Measurements from ENCODE around the gene PYGB. TPM values are rescaled to one million over a fixed set of nuclear protein-coding genes. Genes with fewer than 3 reads are reported as not detected.

The PYGB gene
- total and polyA plus RNA-seq, 4 donors: 37.9 to 143 (median 94.0) TPM

GRCh38 chr20:25303292-25304024, 55.6 kb downstream of the PYGB start:
- intact Hi-C loops (cut with DNase I): no loop called here
- H3K27me3 ChIP-seq (ENCODE audit: control insufficient read depth in 1 of 2, insufficient read depth in 2 of 2, low read length in 1 of 2): no peaks in the 10 kb centered on the region
- DNase-seq (no peak), ATAC-seq (ENCODE audit: low FRiP score) (peak; percentile 8)
- 91% methylated on average over 12 of the region's 12 CpGs for WGBS, 2 donors
- H3K36me3 ChIP-seq (ENCODE audit: control insufficient read depth in 1 of 2, insufficient read depth in 2 of 2, low read length in 1 of 2): peaks cover 0 to 3% of the 10 kb centered on the region in 2 donors
- no peaks in the 10 kb centered on the region for H3K4me1 ChIP-seq (ENCODE audit: control insufficient read depth in 1 of 2, insufficient read depth in 2 of 2, low read length in 2 of 2)
- peak overlapping the region in 1 of 2 donors; percentile 18 for H3K27ac ChIP-seq (ENCODE audit: low read depth in 1 of 2, low read length in 2 of 2)
- H3K9me3 ChIP-seq (ENCODE audit: control insufficient read depth, low read length): no peaks in the 10 kb centered on the region
- no peak overlapping the region for H3K4me3 ChIP-seq (ENCODE audit: low read length in 2 of 2)

- intact Hi-C loops (cut with DNase I): no loop called here
- peaks cover 0 to 3% of the 10 kb centered on the region in 2 donors for H3K36me3 ChIP-seq (ENCODE audit: control insufficient read depth in 1 of 2, insufficient read depth in 2 of 2, low read length in 1 of 2)
- ATAC-seq (ENCODE audit: low FRiP score) (no peak), DNase-seq (no peak)
- no peak overlapping the region for H3K4me3 ChIP-seq (ENCODE audit: low read length in 2 of 2)
- no peaks in the 10 kb centered on the region for H3K27me3 ChIP-seq (ENCODE audit: control insufficient read depth in 1 of 2, insufficient read depth in 2 of 2, low read length in 1 of 2)
- 88 to 91% methylated on average over 11 of the region's 11 CpGs for WGBS, 2 donors
- H3K27ac ChIP-seq (ENCODE audit: low read depth in 1 of 2, low read length in 2 of 2): no peak overlapping the region
- no peaks in the 10 kb centered on the region for H3K4me1 ChIP-seq (ENCODE audit: control insufficient read depth in 1 of 2, insufficient read depth in 2 of 2, low read length in 2 of 2)
- H3K9me3 ChIP-seq (ENCODE audit: control insufficient read depth, low read length): no peaks in the 10 kb centered on the region
Measured at GRCh38 chr20:25304025-25304549, 56.2 kb downstream of the PYGB start.

DNA sequence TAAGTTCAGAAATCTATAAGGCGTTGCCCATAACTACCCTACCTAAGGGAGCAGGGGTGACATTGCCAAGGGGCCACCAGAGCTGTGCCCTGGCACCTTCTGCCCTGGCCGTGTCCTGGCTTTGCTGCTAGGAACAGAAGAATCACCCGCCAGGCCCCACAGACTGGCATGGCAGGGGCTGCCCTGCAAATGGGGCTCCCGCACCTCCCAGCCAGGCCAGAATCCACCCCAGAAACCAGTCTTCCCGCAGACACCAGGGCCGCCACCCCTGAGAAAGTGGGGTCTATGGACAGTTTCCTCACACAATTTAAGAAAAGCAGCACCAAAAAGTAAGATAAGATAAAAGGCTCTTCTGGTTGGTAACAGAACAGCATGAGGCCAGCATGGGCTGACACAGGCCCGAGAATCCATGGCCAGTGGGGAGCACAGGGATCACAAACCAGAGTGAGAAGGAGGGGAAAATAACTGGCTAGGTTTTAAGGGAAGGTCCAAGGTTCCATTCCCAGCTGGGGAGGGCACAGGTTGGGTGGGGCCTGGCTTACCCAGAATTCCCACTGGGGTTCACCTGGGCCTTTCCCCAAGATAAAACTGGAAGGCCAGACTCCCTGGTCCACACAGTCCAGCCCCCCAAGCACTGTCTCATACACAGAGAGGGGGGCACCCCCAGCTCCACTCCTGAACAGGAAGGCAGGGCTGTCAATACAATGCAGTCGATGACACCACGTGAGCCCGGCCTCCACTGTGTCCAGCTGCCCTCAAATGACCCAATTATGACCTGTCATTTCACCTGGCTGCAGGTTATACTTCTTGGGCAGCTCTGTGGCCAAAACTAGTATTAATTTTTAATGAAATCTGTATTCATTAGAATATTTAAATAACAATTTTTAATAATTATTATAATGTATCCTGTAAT, 59.4 kb downstream of the PYGB start:
- peak; percentile 32 to 65 for DNase-seq
- 93 to 94% methylated on average over 10 of the region's 10 CpGs for WGBS, 2 donors
- H3K9me3 ChIP-seq (ENCODE audit: control insufficient read depth, low read length): no peaks in the 10 kb centered on the region
- no peaks in the 10 kb centered on the region for H3K27me3 ChIP-seq (ENCODE audit: control insufficient read depth in 1 of 2, insufficient read depth in 2 of 2, low read length in 1 of 2)
- intact Hi-C loops (cut with DNase I): no loop called here
- ATAC-seq (ENCODE audit: low FRiP score): no peak
- H3K4me1 ChIP-seq (ENCODE audit: control insufficient read depth in 1 of 2, insufficient read depth in 2 of 2, low read length in 2 of 2): peaks cover 3% of the 10 kb centered on the region in 2 donors
- H3K27ac ChIP-seq (ENCODE audit: low read depth in 1 of 2, low read length in 2 of 2): no peak overlapping the region
- H3K36me3 ChIP-seq (ENCODE audit: control insufficient read depth in 1 of 2, insufficient read depth in 2 of 2, low read length in 1 of 2): peaks cover 0 to 3% of the 10 kb centered on the region in 2 donors
- H3K4me3 ChIP-seq (ENCODE audit: low read length in 2 of 2): no peak overlapping the region

- H3K9me3 ChIP-seq (ENCODE audit: control insufficient read depth, low read length): no peaks in the 10 kb centered on the region
- WGBS, 2 donors: 91 to 93% methylated on average over 13 of the region's 13 CpGs
- no peak overlapping the region for H3K27ac ChIP-seq (ENCODE audit: low read depth in 1 of 2, low read length in 2 of 2)
- intact Hi-C loops (cut with DNase I): loop anchor here in 1 of 2 donors (2.0 kb wide), 1 partner anchor 23 kb away; no protein-coding TSS in a partner anchor
- no peak for ATAC-seq (ENCODE audit: low FRiP score)
- H3K27me3 ChIP-seq (ENCODE audit: control insufficient read depth in 1 of 2, insufficient read depth in 2 of 2, low read length in 1 of 2): no peaks in the 10 kb centered on the region
- peaks cover 3% of the 10 kb centered on the region in 2 donors for H3K4me1 ChIP-seq (ENCODE audit: control insufficient read depth in 1 of 2, insufficient read depth in 2 of 2, low read length in 2 of 2)
- H3K36me3 ChIP-seq (ENCODE audit: control insufficient read depth in 1 of 2, insufficient read depth in 2 of 2, low read length in 1 of 2): peaks cover 0 to 3% of the 10 kb centered on the region in 2 donors
- DNase-seq: peak; percentile 34 to 72
- no peak overlapping the region for H3K4me3 ChIP-seq (ENCODE audit: low read length in 2 of 2)
Measured at GRCh38 chr20:25308083-25308491, 60.2 kb downstream of the PYGB start.

DNA sequence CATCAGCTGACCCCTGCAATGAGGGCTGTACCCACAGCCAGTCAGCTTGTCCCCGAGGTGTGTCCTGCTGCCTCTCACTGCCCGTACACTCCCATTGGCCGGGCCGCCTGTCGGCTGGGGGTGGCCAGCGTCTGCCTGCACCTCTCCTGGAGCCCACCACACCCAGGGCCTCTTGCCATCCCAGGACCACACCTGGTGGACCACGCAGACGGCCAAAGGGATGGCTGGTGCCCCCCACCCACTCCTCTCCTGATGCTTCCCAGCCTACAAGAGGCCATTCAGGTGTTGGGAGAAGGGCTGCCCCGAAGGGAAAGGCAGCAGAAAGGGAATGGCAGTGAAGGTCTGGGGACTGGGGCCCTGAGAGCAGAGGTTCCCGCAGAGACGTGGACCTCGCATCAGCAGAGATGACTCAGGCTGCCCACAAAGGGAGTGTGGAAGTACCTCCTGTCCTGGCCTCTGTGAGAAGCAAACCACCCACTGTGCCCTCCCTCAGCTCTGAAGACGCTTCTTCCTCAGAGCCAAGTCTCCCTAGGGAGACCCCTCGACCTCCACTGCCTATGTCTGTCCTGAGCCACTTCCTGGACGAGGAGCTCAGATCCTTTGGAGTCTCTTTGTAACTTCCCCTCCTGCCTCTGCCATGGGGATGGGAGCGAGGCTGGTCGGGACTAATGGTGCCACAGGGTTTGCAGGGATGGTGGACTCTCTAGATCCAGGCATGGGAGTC, 60.9 kb downstream of the PYGB start:
- 86 to 89% methylated on average over 17 of the region's 17 CpGs for WGBS, 2 donors
- no peaks in the 10 kb centered on the region for H3K36me3 ChIP-seq (ENCODE audit: control insufficient read depth in 1 of 2, insufficient read depth in 2 of 2, low read length in 1 of 2)
- H3K27me3 ChIP-seq (ENCODE audit: control insufficient read depth in 1 of 2, insufficient read depth in 2 of 2, low read length in 1 of 2): no peaks in the 10 kb centered on the region
- no peak overlapping the region for H3K27ac ChIP-seq (ENCODE audit: low read depth in 1 of 2, low read length in 2 of 2)
- no peak for ATAC-seq (ENCODE audit: low FRiP score)
- intact Hi-C loops (cut with DNase I): loop anchor here in 1 of 2 donors (2.0 kb wide), 1 partner anchor 24 kb away; no protein-coding TSS in a partner anchor
- peaks cover 3% of the 10 kb centered on the region in 2 donors for H3K4me1 ChIP-seq (ENCODE audit: control insufficient read depth in 1 of 2, insufficient read depth in 2 of 2, low read length in 2 of 2)
- no peak overlapping the region for H3K4me3 ChIP-seq (ENCODE audit: low read length in 2 of 2)
- no peaks in the 10 kb centered on the region for H3K9me3 ChIP-seq (ENCODE audit: control insufficient read depth, low read length)
- peak; percentile 50 to 72 for DNase-seq

DNA sequence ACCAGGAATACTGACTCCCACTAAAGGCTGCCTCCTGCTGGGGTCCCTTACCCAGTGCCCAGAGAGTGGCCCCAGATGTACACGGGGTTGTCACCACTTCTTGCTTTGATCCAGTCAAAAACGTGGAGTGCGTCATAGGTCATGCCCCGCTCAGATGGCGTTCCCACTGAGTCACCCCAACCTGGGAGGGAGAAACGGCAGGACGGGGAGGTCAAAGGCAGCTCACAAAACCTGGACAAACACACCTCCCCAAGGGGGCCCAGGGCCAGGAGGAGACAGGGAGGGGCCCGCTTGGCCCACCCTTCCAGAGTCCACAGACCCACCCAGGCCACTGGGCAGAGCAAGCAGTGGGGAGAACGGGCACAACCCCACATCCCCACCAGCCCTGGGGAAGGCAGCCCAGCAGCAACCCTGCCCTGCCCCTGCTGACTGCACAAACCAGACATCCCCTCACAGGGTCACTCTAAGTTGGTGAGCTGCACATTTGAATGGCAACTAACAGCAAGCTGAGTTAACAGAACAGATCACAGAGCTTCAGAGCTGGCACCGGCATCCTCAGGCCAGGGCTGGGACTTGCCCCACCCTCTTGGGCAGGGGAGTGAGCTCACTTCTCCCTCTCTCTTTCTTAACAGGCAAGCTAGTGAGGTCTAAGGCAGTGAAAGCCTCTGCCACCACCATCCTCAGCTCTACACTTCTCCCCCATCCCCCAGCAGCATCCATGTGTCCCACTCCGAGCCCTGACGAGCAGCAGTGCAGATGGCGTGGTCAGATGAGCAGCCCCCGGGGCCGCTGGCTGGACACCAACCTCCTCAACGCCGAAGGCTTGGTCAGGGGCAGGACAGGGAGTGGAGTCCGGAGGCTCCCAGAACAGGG, 61.7 kb downstream of the PYGB start:
- Histone ChIP-seq H3K27me3 (ENCODE audit: control insufficient read depth in 1 of 2, insufficient read depth in 2 of 2, low read length in 1 of 2) (no peaks in the 10 kb centered on the region), H3K4me1 (ENCODE audit: control insufficient read depth in 1 of 2, insufficient read depth in 2 of 2, low read length in 2 of 2) (peaks cover 3% of the 10 kb centered on the region in 2 donors), H3K9me3 (ENCODE audit: control insufficient read depth, low read length) (no peaks in the 10 kb centered on the region), H3K36me3 (ENCODE audit: control insufficient read depth in 1 of 2, insufficient read depth in 2 of 2, low read length in 1 of 2) (no peaks in the 10 kb centered on the region), H3K4me3 (ENCODE audit: low read length in 2 of 2) (no peak overlapping the region), H3K27ac (ENCODE audit: low read depth in 1 of 2, low read length in 2 of 2) (peak overlapping the region in 1 of 2 donors; percentile 9)
- intact Hi-C loops (cut with DNase I): loop anchor here in 1 of 2 donors (2.0 kb wide), 1 partner anchor 25 kb away; no protein-coding TSS in a partner anchor
- WGBS, 2 donors: 74% methylated on average over 18 of the region's 18 CpGs
- DNase-seq (peak; percentile 78 to 81), ATAC-seq (ENCODE audit: low FRiP score) (peak; percentile 39)

- intact Hi-C loops (cut with DNase I): no loop called here
- WGBS, 2 donors: 17 to 18% methylated on average over 6 of the region's 6 CpGs
- ATAC-seq (ENCODE audit: low FRiP score): peak; percentile 80
- no peaks in the 10 kb centered on the region for H3K27me3 ChIP-seq (ENCODE audit: control insufficient read depth in 1 of 2, insufficient read depth in 2 of 2, low read length in 1 of 2)
- peak overlapping the region in 1 of 2 donors; percentile 66 for H3K27ac ChIP-seq (ENCODE audit: low read depth in 1 of 2, low read length in 2 of 2)
- peaks cover 3% of the 10 kb centered on the region in 2 donors for H3K4me1 ChIP-seq (ENCODE audit: control insufficient read depth in 1 of 2, insufficient read depth in 2 of 2, low read length in 2 of 2)
- H3K4me3 ChIP-seq (ENCODE audit: low read length in 2 of 2): no peak overlapping the region
- no peaks in the 10 kb centered on the region for H3K36me3 ChIP-seq (ENCODE audit: control insufficient read depth in 1 of 2, insufficient read depth in 2 of 2, low read length in 1 of 2)
- DNase-seq: peak; percentile 73 to 78
- H3K9me3 ChIP-seq (ENCODE audit: control insufficient read depth, low read length): no peaks in the 10 kb centered on the region
Measured at GRCh38 chr20:25310268-25310920, 62.5 kb downstream of the PYGB start.
